ENCODE data around the gene ZNF592.
A peak's percentile ranks its signal among the peaks of the same experiment; 100 is the strongest.

ZNF592 gene

GRCh38 chr15:84765675-84766074 is 17.3 kb downstream of the ZNF592 start:
- intact Hi-C loops (cut with DNase I): no loop called here

GRCh38 chr15:84766461-84767035 is 18.2 kb downstream of the ZNF592 start:
- intact Hi-C loops (cut with DNase I): no loop called here
- DNase-seq: no peak

More at GRCh38 chr15:84765675-84766074, 17.3 kb downstream of the ZNF592 start:
- no peak for DNase-seq

- no peak for DNase-seq
- intact Hi-C loops (cut with DNase I): no loop called here
Measured at GRCh38 chr15:84772031-84772430, 23.6 kb downstream of the ZNF592 start.

- intact Hi-C loops (cut with DNase I): no loop called here
- DNase-seq: no peak
Measured at GRCh38 chr15:84772467-84772866, 24.1 kb downstream of the ZNF592 start.

- intact Hi-C loops (cut with DNase I): no loop called here
- no peak for DNase-seq
Measured at GRCh38 chr15:84773716-84774115, 25.3 kb downstream of the ZNF592 start.

- DNase-seq: no peak
Measured at GRCh38 chr15:84775867-84776449, 27.6 kb downstream of the ZNF592 start.

GRCh38 chr15:84778194-84778593 is 29.8 kb downstream of the ZNF592 start:
- DNase-seq: no peak
- intact Hi-C loops (cut with DNase I): no loop called here

More at GRCh38 chr15:84775867-84776449, 27.6 kb downstream of the ZNF592 start:
- intact Hi-C loops (cut with DNase I): no loop called here

- DNase-seq: no peak
- intact Hi-C loops (cut with DNase I): no loop called here
Measured at GRCh38 chr15:84780492-84780891, 32.1 kb downstream of the ZNF592 start.

- DNase-seq: no peak
- intact Hi-C loops (cut with DNase I): no loop called here
Measured at GRCh38 chr15:84781495-84781894, 33.1 kb downstream of the ZNF592 start.

GRCh38 chr15:84782346-84782745 is 34.0 kb downstream of the ZNF592 start:
- DNase-seq: peak in 1 of 42 donors; percentile 14
- intact Hi-C loops (cut with DNase I): no loop called here

- intact Hi-C loops (cut with DNase I): no loop called here
- no peak for DNase-seq
Measured at GRCh38 chr15:84783493-84784251, 35.3 kb downstream of the ZNF592 start.

- DNase-seq: no peak
- intact Hi-C loops (cut with DNase I): no loop called here
Measured at GRCh38 chr15:84784262-84784661, 35.9 kb downstream of the ZNF592 start.

GRCh38 chr15:84785053-84785452 is 36.7 kb downstream of the ZNF592 start:
- no peak for DNase-seq
- intact Hi-C loops (cut with DNase I): no loop called here

- intact Hi-C loops (cut with DNase I): no loop called here
- DNase-seq: no peak
Measured at GRCh38 chr15:84788500-84788899, 40.1 kb downstream of the ZNF592 start.

GRCh38 chr15:84789762-84790161 is 41.4 kb downstream of the ZNF592 start:
- DNase-seq: no peak
- intact Hi-C loops (cut with DNase I): no loop called here

GRCh38 chr15:84790676-84791075 is 42.3 kb downstream of the ZNF592 start:
- DNase-seq: peak in 1 of 42 donors; percentile 7
- intact Hi-C loops (cut with DNase I): no loop called here

GRCh38 chr15:84791763-84792162 is 43.4 kb downstream of the ZNF592 start:
- intact Hi-C loops (cut with DNase I): no loop called here

GRCh38 chr15:84793431-84794161 is 45.2 kb downstream of the ZNF592 start:
- intact Hi-C loops (cut with DNase I): no loop called here
- no peak for DNase-seq

More at GRCh38 chr15:84791763-84792162, 43.4 kb downstream of the ZNF592 start:
- no peak for DNase-seq

GRCh38 chr15:84794162-84794547 is 45.8 kb downstream of the ZNF592 start:
- no peak for DNase-seq
- intact Hi-C loops (cut with DNase I): no loop called here

- DNase-seq: no peak
- intact Hi-C loops (cut with DNase I): no loop called here
Measured at GRCh38 chr15:84795186-84795585, 46.8 kb downstream of the ZNF592 start.

Measured in head of caudate nucleus (tissue), 42 donors.